ENCODE results near the gene ASTN2. TPM values are rescaled to one million over a fixed set of nuclear protein-coding genes. Genes with fewer than 3 reads are reported as not detected.

Gene ASTN2
- total RNA-seq, 4 donors from 2014 or later, result 0.97 to 4.7 (median 3.0) TPM

DNA sequence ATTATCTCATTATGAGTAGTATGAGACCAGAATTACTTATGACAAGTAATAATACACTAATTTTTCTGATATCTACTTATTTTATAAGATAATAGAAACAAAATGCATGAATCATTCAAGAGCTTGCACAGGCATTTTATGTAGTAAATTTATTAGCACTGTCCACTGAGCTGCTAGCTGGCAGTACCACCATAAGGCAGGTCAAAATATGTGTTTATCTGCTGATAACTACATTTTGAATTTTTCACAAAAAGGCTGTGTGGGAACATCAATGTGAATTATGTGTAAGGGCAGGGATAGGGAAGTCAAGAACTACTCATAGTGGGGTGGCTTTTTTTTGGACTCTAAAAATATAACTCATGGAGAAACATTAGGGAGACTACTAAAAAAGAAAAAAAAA, 1011.7 kb downstream of the ASTN2 start:
- DNase-seq (ENCODE audit: low spot score in 2 of 2), result no peak
- no peak for TF ChIP-seq POLR2A (IDR thresholded peaks at IDR 0.05)
- TF ChIP-seq CTCF (IDR thresholded peaks at IDR 0.05), result no peak
- H3K4me3 ChIP-seq (ENCODE audit: low read depth, poor library complexity, severe bottlenecking), result no peak overlapping the region
- intact Hi-C loops (cut with DNase I; ENCODE audit: low total_unique reads), result no loop called here

DNA sequence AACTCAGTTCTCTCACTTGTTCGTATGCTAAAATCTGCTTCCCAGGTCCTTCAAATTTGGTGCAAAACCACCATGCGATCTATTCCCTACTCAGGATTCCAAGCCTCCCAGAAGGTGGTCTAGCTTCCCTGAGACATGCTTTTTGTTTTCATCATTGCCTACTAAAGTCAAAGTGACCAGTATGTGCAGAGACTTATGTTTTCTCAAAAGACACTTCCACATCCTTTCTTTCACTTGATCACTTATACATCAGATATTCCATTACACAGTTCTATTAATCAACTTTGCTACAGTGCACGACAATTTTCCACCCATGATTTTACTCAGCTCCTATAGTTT, 1019.2 kb downstream of the ASTN2 start:
- no peak for TF ChIP-seq CTCF (IDR thresholded peaks at IDR 0.05)
- DNase-seq (ENCODE audit: low spot score in 2 of 2), result no peak
- 89 to 93% methylated on average over 3 of the region's 3 CpGs for WGBS, 2 donors
- H3K4me3 ChIP-seq (ENCODE audit: low read depth, poor library complexity, severe bottlenecking), result no peak overlapping the region
- intact Hi-C loops (cut with DNase I; ENCODE audit: low total_unique reads), result no loop called here

DNA sequence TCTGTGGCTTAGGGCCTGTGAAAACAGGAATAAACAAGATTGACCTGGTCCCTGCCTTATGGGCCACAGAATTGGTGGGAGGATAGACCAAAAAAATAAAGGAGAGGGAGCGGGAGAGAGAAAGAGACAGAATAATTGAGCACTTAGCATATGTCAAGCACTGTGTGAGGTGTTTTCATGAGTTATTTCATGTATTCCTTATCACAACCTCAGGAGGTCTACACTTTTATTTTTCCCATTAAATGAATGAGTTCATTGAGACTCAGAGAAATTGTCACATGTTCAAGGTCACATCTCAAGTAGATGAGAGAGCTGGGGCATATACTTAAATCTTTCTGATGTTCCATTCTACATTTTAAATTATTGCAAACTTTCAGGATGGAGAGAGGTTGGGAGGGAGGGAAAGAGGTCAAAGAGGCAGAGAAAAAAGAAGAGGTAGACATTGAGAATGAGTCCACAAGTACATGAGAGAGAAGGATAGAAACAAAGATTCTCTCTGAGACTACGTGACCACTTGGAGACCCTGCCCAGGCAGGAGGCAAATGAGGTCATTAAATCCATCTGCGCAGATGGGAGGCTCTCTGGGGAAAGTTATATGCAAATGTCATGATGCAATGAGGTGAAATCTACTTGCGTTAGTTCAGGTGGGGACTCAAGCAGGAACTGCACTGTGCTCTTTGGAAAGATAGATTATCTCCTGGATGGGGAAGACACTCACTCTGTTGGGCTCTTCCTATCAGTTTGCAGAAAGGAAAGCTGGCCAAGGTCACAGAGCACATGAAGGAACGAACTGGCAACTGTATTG, 1019.8 kb downstream of the ASTN2 start:
- intact Hi-C loops (cut with DNase I; ENCODE audit: low total_unique reads), result no loop called here
- no peak for DNase-seq (ENCODE audit: low spot score in 2 of 2)
- no peak overlapping the region for H3K4me3 ChIP-seq (ENCODE audit: low read depth, poor library complexity, severe bottlenecking)
- TF ChIP-seq CTCF (IDR thresholded peaks at IDR 0.05), result no peak
- TF ChIP-seq POLR2A (IDR thresholded peaks at IDR 0.05), result no peak
- WGBS, 2 donors, result 92 to 93% methylated on average over 5 of the region's 5 CpGs

- TF ChIP-seq POLR2A (IDR thresholded peaks at IDR 0.05) (no peak), CTCF (IDR thresholded peaks at IDR 0.05) (no peak)
- DNase-seq (ENCODE audit: low spot score in 2 of 2), result no peak
- 70 to 76% methylated on average over 6 of the region's 6 CpGs for WGBS, 2 donors
- H3K4me3 ChIP-seq (ENCODE audit: low read depth, poor library complexity, severe bottlenecking), result no peak overlapping the region
- intact Hi-C loops (cut with DNase I; ENCODE audit: low total_unique reads), result no loop called here
Observed at GRCh38 chr9:116394070-116394469, 1020.8 kb downstream of the ASTN2 start.

DNA sequence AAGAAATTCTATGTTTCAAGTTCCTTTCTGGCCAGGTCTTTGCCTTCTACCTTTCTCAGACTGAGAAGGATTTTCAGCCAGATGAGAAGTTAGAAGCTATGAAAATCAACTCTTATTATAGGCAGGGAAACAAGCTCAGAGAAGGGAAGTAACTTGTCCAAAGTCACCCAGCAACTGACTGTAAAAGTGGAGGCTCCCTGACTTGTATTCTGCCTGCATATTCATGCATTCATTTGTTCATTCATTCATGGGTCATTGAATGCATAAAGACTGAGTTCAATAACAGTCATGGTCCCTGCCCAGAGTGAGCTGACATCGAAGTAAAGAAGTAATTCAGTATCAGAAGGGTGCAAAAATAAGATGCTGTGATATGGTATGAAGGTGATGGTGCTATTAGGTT, 1021.7 kb downstream of the ASTN2 start:
- WGBS, 2 donors, result 91 to 98% methylated on average over 1 of the region's 1 CpG
- intact Hi-C loops (cut with DNase I; ENCODE audit: low total_unique reads), result no loop called here
- no peak for TF ChIP-seq POLR2A (IDR thresholded peaks at IDR 0.05)
- no peak for TF ChIP-seq CTCF (IDR thresholded peaks at IDR 0.05)
- no peak overlapping the region for H3K4me3 ChIP-seq (ENCODE audit: low read depth, poor library complexity, severe bottlenecking)
- DNase-seq (ENCODE audit: low spot score in 2 of 2), result no peak

DNA sequence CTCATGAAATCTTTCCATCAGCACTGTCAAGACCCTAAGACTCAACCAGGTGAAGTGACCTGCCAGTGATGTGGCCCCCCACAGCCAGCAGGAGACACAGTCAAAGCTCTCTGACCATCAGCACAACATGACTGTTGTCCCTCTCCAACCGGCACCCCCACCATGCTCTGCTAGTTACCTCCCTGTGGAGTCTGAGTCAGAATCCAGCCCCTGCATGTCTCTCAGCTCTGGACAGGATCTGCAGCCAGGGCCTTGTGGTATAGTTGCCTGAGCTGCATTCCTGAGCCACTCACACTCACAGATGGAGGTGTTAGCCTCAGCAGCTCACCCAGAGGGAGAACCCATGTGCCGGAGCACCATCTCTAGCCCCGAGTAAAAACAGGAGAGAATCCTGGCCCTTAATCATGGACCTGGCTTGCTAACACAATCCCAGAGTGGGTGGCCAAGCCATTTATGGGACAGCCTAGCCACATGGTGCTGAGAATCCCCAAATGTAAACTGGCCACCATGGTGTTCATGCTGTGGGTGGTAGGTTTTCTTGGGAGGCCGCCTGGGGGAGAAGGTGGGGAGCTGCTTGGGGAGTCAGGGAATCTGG, 1023.5 kb downstream of the ASTN2 start:
- TF ChIP-seq POLR2A (IDR thresholded peaks at IDR 0.05) (no peak), CTCF (IDR thresholded peaks at IDR 0.05) (no peak)
- 77 to 81% methylated on average over 4 of the region's 4 CpGs for whole genome bisulfite sequencing, 2 donors
- DNase-seq (ENCODE audit: low spot score in 2 of 2), result no peak
- intact Hi-C loops (cut with DNase I; ENCODE audit: low total_unique reads), result no loop called here
- H3K4me3 ChIP-seq (ENCODE audit: low read depth, poor library complexity, severe bottlenecking), result no peak overlapping the region

All from lower leg skin (tissue), 4 donors.